ENCODE results near the gene PAPSS2. TPM values are rescaled to one million over a fixed set of nuclear protein-coding genes. Genes with fewer than 3 reads are reported as not detected.

The PAPSS2 gene
- total RNA-seq, 1 donor, result 417 TPM

- no peak for DNase-seq (ENCODE audit: low read depth)
- no peak overlapping the region for H3K4me3 ChIP-seq (ENCODE audit: low read depth, low read length)
- TF ChIP-seq CTCF (IDR thresholded peaks at IDR 0.05; ENCODE audit: insufficient read depth, low read depth, low read length), result no peak
Observed at GRCh38 chr10:87677595-87677994, 17.9 kb downstream of the PAPSS2 start.

DNA sequence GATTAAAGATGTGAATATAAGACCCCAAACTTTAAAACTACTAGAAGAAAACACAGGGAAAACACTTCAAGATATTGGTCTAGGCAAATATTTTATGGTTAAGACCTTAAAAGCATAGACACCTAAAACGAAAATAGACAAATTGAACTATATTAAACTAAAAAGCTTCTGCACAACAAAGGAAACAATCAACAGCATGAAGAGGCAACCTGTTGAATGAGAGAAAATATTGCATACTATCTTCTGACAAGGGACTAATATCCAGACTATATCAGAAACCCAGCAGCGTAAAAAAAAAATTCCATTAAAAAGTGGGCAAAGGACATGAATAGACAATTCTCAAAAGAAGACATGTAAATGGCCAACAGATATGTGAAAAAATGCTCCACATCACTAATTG lies 18.6 kb downstream of the PAPSS2 start:
- no peak for DNase-seq (ENCODE audit: low read depth)
- no peak overlapping the region for H3K4me3 ChIP-seq (ENCODE audit: low read depth, low read length)
- no peak for TF ChIP-seq CTCF (IDR thresholded peaks at IDR 0.05; ENCODE audit: insufficient read depth, low read depth, low read length)

GRCh38 chr10:87683356-87683755 lies 23.7 kb downstream of the PAPSS2 start:
- no peak for DNase-seq (ENCODE audit: low read depth)
- TF ChIP-seq CTCF (IDR thresholded peaks at IDR 0.05; ENCODE audit: insufficient read depth, low read depth, low read length), result no peak
- H3K4me3 ChIP-seq (ENCODE audit: low read depth, low read length), result no peak overlapping the region

DNA sequence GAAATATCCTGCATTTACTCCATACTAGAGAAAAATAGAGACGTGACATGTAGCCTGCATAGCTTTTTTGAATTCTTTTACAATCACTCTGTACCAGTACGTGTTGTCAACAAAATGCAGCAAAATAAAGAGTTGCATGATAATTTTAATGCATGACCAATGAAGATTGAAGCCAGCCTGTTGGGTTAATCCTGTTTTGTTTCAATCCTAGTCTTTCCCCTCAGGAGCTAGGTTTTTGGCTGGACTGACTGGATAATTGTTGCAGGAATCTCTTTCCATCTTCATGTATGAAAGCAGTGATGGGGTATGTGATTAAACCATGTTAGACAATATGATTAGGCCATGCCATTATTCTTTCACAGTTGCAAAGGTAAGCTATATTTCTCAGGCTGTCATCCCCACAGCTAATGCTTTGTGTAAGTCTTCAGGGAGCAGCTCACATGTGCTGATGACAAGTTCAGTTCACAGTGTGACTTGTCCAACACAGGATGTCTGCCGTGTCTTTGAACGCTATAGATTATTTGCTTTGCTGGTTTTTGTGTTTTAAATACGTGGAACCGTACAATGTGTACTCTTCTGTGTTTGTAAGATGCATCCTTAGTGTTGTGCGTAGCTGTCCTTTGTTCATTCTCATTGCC lies 24.4 kb downstream of the PAPSS2 start:
- H3K4me3 ChIP-seq (ENCODE audit: low read depth, low read length), result no peak overlapping the region
- no peak for TF ChIP-seq CTCF (IDR thresholded peaks at IDR 0.05; ENCODE audit: insufficient read depth, low read depth, low read length)
- no peak for DNase-seq (ENCODE audit: low read depth)

GRCh38 chr10:87685832-87686574 lies 26.3 kb downstream of the PAPSS2 start:
- no peak for TF ChIP-seq CTCF (IDR thresholded peaks at IDR 0.05; ENCODE audit: insufficient read depth, low read depth, low read length)
- no peak overlapping the region for H3K4me3 ChIP-seq (ENCODE audit: low read depth, low read length)
- no peak for DNase-seq (ENCODE audit: low read depth)

DNA sequence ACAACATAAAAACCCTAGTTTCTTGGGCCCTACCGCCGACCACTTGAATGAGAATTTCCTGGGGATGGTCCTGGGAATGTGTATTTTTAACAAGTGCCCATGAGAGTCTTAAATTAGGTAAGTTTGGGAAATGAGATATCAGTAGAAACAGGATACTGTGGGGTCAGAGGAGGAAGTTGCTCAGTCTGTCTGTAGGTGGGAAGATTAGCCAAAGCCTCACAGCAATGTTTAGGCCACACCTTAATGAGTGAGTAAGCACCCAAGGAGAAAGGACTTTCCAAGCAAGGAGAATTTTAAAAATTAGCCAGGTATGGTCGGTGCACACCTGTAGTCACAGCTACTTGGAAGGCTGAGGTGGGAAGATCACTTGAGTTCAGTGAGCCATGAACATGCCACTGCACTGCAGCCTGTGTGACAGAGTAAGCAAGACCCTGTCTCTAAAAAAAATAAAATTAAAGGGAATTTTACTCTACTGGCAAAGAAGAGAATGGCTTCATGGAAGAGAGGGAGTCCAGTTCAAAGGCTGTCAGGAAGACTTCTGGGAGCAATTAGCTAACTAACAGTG lies 31.9 kb downstream of the PAPSS2 start:
- no peak for DNase-seq (ENCODE audit: low read depth)
- H3K4me3 ChIP-seq (ENCODE audit: low read depth, low read length), result no peak overlapping the region
- TF ChIP-seq CTCF (IDR thresholded peaks at IDR 0.05; ENCODE audit: insufficient read depth, low read depth, low read length), result no peak
